GM19324 (cell line): ENCODE data around the gene ZBTB47.

Experiments used
- ATAC-seq: cut with Tn5 transposase; IDR thresholded peaks from one replicate; pipeline ENCODE4 v1.9.1; 2021; ENCODE audit warnings: mild to moderate bottlenecking, moderate library complexity; ENCODE audit not compliant: unreplicated experiment, low FRiP score

ZBTB47 gene

DNA sequence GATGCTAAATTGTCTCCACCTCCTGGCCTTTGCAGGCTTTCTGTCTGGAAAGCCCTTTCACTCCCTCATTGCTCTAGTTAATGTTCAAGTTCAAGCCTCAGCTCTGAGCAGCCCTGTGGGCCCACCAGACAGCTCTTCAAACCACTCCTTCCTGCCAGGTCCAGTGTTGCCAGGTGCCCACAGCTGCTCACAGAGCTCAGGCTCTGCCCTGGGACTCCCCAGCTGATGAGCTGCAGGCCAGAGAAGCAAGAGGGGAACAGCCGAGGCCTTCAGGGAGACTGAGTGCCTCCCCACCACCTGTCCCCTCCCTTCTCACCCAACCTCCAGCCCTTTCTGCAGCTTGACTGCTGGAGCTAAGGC is 1.3 kb upstream of the ZBTB47 start:
- ATAC-seq: no peak

DNA sequence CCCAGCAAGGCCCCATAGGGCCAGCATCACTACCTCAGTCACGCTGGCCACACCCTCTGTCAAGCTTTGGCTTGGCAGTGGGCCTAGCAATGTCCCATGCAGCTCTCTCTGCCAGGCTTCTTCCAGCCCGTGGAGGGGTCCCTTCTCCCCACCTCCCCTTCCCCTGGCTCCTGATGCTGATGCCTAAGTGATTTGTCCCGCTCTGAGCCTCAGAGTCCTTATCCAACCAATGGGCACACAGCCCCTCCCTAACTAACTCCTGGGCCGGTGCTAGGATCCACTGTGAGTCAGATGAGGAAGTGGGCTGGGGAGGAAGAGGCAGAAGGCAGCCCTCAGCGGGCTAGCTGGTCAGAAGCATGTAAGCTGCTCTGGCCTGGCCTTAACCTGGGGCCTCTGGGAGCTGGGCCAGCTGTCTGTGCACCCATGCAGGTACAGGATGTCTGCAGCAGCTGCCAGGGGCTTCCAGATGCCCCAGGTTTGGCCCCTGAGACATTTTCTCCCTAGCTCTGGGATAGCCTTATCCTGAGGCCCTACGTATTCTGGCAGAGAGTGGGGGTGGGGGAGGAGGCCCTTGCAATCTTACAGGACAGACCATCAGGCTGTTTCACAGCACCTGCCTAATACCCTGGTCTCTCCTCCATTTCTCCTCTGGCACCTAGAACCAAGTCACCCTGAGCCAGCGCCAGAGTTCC is 740 bp upstream of the ZBTB47 start:
- no peak for ATAC-seq

DNA sequence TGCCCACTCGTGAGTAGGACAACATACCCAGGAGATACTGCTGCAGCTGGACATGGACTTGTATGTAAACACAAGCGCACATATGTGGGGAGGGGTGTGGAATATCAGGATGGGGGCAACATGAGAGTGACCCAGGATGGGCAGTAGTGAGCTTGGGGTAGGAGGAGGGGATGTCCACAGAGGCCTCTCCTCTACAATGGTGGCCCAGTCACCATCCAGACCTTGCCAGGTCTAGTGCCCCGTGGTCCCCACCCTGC is 266 bp upstream of the ZBTB47 start:
- no peak for ATAC-seq

DNA sequence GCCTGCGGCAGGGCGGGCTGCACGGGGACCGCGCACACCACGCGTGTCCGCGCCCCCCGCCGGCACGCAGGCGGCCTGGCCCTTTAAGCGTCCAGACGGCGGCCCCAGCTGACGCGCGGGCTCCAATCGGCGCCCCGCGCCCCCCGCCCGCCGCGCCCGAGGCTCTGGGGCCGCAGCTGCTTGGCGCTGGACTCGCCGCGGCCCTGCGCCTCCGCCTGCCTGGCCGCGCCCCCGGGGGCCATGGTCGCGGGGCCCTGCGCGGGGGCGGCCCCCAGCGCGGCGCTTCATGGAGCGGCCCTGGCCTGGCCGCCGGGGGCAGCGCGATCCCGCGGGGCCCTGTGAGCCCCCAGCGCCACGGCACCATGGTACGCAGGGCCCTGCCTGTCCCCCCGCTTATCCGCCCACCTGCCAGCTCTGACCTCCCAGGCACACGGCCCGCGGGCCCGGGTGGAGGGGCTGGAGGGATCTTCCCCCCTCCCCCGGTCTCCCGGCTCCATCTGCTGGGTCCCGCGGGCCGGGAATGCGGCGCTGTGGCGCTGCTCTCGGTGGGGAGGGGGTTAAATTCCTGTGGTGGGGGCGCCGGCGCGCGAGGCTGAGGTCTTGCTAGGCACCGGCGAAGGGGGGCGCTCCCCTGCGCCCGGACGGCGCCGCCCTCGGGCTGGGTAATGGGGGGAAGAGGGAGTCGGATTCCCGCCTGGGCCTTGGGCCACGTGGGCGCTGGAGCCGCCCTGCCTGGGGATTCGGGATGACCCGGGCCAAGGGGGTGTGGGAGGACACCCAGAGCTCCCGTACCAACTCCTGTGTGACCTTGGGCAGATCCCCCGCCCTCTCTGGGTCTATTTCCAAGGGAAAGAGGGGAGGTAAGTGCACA is 1.1 kb downstream of the ZBTB47 start:
- no peak for ATAC-seq

DNA sequence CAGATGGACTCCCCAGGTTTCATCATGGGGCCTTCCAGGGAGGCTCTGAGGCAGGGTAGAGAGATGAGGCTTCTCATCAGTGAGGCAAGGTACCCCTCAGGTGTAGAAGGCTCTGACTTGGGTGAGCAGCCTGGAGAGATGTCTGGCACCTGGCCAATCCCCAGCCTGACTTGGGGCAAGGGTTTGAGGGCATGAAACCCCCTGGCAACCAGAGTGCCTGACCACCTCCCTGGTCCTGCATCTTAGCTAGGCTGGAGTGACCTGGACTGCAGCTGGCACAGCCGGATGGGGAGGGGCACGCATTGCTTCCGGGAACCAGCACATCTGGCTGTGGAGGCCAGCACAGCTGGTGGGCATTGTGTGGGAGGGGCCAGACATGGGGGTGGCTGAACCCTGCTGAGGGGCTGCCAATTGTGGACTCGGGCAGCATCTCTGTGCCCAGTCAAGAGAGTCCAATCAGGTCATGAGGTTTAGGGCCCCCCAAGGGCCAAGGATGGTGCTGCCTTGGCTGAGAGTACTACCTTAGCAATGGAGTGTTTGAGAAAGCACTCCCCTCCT is 1.9 kb downstream of the ZBTB47 start:
- ATAC-seq: no peak

DNA sequence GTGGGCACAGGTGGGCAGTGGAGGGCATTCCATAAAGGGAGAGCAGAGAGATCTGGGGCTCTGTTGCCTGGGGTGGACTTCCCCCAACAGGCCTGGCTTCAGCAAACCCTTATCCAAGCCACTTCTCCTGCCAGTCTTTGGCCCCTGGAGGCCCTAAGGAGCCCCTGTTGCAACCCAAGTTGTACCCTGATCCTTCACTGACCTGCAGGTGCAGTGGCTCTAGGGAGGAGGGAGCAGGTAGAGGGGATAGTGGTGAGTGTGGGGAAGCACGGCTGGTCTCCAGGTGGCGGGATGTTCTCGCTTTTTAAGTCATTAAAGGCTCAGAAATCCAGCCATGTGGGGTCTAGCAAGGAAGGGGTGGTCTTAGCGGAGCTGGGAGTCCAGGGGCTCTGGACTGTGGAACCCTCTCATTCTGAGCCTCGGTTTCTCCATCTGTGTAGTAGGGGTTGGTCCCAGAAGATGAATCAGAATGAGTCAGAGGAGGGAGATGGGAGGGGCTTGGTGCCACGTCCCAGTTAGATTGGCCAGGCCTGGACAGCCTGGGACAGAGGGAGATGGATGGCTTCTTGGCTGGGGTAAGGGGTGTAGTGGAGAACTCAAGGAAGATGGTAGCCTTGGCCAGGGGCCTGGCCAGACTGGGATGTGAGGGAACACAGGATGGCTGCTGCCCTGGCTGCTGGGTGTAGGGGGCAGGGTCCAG is 2.6 kb downstream of the ZBTB47 start:
- ATAC-seq: no peak

DNA sequence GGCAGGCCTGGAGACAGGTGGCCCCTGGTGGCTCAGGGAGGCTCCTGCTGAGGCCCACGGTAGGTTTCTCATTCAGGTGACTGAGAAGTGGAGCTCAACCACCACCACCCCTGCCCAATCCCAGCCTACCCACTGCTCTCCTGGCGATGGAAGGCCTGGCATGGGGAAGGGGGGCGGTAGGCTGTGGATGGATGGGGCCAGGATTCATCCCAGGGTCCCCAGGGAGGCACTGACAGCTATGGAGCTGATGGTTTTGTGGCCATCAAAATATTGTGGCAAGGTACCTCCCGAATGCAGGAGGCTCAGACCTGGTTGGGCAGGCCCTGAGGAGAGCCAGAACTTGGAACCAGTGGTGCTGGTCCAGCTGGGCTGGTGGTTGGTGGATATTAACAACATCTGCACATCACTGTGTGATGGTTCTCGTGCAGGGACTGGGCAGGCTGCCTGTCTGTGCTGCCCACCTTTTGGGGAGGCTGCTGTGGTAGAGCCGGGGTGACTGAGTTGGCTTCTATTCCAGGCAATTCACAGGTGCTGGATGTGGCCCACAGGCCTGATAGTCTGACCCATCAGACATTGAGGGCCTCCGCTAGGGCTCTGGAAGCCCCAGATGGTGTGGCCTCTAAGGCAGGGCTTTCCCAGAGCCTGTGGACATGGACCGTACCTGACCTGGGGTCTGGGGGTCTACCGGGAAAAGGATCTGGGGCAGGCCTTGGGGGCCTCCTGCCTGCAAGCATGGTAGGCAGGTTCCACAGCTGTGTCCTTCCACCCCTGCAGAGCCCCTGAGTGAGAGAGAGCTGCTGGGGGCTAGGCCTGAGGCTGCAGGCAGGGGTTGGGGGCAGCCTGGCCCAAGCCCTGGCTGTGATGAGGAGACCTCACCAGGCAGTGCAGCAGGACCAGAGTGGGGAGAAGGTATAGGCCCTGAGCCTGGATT is 3.4 kb downstream of the ZBTB47 start:
- ATAC-seq: no peak

DNA sequence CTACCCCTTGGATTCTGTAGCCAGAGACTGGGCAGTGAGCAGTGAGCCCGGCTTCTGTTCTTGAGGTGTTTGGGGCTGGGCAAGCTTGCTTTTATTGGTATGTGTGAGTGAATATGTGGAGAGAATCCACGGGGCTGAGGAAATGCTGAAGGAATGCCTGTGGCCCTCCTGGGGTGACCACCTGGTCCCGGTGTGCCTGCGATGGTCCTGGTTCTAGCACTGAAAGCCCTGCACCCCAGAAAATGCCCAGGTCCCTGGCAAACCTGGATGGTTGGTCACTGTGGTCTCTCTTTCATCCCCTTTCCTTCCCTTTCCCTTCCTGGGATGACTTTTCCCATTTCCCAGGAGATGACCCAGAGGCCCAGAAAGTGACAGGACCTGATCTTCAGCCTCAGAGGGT is 4.2 kb downstream of the ZBTB47 start:
- ATAC-seq: no peak

DNA sequence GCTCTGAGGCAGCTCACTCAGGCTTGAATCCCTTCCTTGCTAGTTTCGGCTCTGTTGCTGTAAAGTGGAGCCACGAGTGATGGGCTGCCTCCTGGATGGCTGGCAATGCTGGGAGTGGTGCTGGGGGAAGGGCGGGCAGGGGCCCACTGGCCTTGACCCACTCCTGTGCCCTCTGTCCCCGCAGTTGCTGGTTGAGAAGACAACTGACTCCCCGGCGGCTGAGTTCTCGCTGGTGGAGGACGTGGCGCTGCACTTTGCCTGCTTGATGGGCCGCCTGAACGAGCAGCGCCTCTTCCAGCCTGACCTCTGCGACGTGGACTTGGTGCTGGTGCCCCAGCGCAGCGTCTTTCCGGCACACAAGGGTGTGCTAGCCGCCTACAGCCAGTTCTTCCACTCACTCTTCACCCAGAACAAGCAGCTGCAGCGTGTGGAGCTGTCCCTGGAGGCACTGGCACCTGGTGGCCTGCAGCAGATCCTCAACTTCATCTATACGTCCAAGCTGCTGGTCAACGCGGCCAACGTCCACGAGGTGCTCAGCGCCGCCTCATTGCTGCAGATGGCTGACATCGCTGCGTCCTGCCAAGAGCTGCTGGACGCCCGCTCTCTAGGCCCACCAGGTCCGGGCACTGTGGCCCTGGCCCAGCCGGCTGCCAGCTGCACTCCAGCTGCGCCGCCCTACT is 4.7 kb downstream of the ZBTB47 start:
- ATAC-seq: no peak

DNA sequence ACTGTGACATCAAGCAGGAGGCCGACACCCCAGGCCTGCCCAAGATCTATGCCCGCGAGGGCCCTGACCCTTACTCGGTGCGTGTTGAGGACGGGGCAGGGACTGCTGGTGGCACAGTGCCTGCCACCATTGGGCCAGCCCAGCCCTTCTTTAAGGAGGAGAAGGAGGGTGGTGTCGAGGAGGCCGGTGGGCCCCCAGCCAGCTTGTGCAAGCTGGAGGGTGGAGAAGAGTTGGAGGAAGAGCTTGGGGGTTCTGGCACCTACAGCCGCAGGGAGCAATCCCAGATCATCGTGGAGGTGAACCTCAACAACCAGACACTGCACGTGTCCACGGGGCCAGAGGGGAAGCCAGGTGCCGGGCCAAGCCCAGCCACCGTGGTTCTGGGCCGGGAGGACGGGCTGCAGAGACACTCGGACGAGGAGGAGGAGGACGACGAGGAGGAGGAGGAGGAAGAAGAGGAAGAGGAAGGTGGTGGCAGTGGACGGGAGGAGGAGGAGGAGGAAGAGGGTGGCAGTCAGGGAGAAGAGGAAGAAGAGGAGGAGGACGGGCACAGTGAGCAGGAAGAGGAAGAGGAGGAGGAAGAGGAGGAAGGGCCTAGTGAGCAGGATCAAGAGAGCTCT is 5.4 kb downstream of the ZBTB47 start:
- no peak for ATAC-seq

DNA sequence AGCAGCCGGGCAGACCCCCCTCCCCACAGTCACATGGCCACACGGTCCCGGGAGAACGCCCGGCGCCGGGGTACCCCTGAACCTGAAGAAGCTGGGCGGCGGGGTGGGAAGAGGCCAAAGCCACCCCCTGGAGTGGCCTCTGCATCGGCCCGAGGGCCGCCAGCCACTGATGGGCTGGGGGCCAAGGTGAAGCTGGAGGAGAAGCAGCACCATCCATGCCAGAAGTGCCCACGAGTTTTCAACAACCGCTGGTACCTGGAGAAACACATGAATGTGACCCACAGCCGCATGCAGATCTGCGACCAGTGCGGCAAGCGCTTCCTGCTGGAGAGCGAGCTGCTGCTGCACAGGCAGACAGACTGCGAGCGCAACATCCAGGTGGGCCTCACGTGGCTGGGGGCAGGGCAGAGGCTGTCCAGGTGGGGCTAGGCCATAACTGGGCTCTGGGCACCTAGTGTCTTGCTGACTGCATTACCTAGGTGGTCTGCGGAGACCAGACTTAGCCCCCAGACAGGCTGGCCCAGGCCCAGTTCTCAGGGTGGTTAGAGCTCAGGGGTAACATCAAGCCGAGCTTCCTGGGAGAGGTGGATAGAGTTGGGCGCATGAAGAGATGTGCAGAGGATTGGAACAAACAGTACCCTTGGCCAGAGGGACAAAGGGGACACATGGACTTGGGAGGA is 6.1 kb downstream of the ZBTB47 start:
- no peak for ATAC-seq

DNA sequence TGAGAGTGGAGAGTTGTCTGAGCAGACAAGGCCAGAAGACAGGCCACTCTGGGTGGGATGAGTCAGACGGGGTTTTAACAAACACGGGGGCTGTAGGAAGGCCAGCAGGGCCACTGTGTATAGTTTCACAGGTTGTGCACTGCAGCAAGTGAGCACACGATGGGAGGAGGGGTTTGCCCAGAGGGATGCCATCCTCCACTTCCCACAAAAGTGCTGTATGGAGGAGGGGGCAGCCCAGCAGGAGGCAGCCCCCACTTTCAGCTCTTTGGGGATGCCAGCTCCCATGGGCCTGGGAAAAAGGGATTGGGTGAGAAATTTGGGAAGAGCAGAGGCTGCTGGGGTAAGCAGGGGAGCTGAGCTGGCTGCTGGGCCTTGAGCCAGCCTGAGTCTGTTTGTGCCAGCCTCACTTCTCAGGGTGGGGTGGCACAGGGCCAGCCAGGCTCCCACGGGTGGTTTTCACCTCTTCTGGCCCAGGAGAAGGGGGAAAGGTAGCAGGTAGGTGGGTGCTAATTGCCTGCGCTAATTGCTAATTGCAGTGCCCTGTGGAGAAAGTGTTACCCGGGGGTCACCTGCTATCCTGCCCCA is 6.7 kb downstream of the ZBTB47 start:
- ATAC-seq: no peak

DNA sequence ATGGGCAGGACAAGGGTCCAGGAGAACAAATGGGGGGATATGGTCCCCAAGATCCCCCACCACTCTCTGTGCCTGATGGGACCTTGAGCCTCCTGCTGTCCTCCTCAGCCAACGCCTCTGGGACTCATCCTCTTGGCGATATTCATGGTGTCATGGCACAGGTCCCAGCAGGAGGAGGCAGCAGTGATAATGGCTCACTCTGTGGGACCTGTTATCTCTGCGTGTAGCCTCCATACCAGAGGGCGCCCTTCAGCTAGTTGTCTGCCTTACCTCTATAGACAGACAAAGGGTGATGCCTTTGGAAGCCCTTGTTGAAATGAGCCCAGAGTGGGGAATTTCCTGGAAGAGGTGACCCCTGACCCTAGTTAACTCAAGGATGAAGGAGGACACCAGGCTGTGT is 7.4 kb downstream of the ZBTB47 start:
- no peak for ATAC-seq

DNA sequence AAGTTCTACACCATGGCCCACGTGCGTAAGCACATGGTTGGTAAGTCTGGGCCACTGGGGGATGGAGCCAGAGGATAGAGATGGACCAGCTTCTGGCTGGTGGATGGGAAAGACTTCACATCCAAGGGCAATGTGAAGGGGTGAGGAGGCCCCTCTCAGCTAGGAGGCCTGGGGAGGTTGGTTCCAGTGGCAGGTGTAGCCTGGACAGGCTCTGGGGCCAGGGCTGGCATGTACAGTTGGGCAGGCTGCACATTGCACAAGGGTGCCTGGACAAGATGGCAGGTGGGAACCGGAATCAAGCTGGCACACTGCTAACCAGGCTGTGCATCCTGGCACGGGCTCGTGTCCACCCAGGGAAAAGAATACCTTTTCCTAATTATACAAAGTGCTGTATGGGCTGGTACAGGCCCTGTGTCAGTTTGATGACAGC is 8.1 kb downstream of the ZBTB47 start:
- ATAC-seq: no peak

DNA sequence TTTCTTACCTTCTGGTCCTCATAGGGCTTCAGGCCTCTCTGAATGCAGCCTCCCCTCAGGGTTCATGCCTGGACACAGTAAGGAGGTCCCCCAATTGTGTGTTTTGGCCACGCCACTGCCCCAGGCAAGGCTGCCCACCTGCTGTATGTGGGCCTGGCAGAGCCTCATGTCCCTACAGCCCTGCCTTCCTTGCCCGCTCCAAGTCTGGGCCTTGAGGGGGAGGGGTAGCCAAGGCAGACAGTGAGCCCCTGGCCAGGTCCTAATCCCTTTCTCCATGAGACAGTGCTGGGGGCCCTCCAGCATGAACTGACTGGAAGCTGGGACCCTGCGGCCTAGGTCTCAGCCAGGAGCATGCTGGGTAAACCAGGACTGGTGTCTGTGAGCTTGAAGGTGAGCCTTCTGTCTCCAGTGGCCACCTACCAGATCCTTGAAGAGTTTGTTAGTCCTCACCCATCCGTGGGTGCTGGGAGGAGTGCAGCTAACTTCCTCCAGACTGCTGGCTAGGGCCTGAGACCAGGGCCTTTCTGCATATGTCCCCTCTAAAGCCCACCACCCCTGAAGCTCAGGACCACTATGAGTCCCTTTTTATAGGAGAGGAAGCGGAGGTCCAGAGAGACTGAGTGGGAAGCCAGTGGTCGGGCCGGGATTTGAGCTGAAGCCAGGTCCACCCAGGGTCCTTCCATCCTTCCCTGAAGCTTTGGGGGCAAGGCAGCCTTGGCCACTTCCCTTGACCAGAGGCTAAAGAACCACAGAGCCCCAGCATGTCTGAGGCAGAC is 8.7 kb downstream of the ZBTB47 start:
- ATAC-seq: no peak

DNA sequence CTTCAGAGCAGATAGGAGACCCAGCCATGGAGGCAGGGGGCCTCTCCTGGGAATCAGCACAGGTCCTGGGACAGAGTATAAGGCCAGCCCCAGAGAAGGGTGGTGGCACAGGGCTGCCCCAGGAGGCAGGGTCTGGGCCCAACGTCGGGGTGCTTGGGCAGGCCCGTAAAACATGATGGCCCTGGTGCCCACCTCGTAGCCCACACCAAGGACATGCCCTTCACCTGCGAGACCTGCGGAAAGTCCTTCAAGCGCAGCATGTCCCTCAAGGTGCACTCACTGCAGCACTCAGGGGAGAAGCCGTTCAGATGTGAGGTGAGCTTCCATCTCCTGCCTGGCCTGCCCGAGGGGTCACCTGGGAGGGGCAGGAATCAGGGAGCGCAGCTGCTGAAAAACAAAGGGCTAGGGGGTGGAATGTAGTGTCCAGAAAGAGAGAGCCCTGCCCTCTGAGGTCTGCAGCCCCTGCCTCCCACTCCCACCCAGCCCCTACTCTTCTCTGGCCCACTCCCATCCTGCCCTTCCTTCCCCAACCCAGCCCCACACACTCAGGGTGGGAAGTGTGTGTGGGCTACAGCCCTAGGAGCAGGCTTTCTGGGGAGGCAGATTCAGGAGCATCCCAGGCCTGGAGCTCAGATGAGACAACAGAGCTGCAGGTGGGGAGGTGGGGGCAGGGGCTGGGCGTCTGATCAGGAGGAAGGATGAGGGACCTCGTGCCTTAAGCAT is 9.5 kb downstream of the ZBTB47 start:
- no peak for ATAC-seq
